ENCODE measurements around the gene POLN.
"Not testable (repeated sequence)": the region's sequence is repeated elsewhere in the genome, so short reads cannot be mapped to it uniquely, and the experiment has no call there.

The POLN gene

DNA sequence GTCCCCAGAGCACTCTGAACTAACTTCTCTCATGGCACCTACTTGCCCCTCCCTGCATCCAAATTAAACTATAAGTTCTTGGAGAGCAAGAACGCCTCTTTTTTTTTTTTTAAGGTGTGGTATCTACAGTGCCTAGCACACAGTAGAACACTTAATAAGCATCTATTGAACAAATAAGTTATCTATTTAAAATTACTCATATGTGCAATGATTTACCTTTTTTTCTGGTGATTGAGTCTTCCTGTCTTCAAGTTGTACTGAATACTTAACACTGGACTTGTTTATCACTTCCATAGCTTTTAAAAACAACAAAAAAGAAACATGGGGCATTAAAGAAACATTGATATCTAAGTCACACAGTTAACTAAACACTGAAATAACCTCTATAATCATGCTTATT is 29.1 kb downstream of the POLN start:
- DNase-seq = no peak

DNA sequence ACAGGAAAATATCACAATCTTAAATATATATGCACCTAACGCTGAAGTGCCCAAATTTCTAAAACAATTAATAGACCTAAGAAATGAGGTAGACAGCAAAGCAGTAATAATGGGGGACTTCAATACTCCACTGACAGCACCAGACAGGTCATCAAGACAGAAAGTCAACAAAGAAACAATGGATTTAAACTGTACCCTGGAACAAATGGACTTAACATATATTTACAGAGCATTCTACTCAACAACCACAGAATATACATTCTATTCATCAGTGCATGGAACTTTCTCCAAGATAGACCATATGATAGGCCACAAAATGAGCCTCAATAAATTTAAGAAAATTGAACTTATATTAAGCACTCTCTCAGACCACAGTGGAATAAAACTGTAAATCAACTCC is 39.1 kb downstream of the POLN start:
- DNase-seq = not testable (repeated sequence)

DNA sequence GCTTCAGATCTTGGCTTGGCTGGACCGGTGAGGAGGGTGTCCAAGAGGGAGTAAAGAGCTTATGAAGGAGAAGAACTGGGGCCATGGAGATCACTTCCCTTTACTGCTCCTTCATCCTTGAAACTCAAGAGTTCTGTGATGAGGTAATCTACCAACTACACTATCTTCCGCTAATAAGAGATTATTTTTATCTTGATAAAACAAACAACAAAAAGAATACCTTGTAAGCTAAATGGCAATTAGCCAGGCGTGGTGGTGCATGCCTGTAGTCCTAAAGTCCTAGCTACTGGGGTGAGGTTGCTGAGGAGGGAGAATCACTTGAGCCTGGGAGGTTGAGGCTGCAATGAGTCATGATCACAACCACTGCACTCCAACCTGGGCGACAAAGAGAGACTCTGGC is 47.4 kb downstream of the POLN start:
- DNase-seq = no peak

DNA sequence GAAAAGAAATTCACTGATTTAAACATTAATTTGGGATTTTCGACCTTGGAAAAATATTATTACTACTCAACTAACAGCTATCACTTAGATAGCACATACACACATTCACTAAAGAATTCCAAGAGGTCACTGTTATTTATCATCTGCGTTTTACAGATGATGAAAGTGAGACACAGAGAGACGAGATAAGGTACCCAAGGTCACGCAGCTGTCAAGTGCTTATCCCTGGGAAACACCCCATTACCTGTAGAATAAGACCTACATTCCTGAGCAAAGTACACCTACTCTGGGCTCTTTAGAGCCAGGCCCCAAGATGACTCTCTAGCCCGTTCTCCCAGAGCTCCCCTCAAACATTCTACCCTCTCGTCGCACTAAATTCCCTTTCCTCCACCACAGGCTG is 48.6 kb downstream of the POLN start:
- DNase-seq = no peak

DNA sequence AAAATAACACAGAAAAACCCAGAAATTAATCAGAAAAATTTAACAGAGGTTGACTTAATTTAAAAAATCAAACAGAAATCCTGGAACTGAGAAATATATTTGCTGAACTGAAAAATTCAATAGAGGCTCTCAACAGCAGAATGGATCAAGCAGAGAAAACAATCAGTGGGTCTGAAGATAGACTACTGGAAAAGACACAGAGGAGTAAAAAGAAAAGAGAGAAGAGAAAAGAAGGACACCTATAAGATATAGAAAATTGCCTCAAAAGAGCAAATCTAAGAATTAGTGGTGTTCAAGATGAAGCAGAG is 55.1 kb downstream of the POLN start:
- DNase-seq = no peak

DNA sequence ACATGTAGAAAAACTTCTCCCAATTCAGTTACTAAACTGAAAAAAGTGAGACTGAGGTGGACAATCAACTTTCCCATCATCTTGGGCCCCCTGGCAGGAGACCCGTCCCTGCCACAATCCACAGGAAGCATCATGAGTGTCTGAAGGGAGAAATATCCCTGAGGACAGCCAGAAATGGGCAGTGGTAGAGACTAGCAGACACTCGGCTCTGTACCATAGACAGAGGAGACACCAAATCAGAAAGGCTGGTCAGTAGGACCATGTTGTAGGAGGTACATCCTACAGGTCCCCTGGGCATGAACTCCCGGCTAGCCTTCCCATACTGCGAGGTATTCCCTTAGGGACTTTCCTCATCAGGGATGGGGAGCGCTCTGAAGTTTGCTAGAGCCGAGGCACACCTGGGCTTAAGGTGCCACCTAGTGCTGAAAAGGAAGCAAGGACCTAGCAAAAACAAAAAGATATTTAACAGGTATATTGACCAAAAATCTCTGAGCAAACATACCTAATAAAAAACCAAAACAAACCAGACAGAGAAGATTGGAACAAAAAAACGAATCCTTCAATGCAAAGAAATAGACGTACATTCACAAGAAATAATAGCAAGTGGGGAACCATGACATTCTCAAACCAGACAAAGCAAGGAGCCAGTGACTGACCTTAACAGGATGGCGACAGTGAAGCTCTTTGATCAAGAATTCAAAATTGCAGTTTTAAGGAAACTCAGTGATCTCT is 55.6 kb downstream of the POLN start:
- DNase-seq = no peak

DNA sequence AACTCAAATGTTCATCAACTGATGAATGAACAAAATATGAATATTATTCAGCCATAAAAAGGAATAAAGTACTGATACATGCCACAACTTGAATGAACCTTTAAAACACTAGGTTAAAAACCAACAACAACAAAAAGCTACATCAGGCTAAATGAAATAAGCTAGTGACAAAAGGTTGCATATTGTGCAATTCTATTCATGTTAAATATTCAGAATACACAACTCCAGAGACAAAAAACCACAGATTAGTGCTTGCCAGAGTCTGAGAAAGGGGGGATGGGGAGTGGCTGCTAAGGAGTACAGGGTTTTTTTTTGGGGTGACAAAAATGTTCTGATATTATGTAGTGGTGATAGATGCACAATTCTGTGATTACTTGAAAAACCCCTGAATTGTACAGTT is 58.5 kb downstream of the POLN start:
- DNase-seq = no peak

DNA sequence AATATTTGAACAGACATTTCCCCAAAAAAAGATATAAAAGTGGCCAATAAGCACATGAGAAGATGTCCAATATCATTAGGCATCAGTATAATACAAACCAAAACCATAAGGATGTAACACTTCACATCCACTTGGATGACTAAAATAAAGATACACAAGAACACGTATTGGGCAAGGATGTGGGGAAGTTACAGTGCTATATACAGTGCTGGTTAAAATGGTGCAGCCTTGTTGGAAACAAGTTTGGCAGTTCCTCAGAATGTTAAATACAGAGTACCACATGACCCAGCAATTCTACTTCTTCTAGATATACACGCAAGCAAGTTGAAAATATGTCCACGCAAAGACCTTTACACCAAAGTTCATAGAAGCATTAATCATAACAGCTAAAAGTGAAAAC is 58.9 kb downstream of the POLN start:
- DNase-seq = no peak

DNA sequence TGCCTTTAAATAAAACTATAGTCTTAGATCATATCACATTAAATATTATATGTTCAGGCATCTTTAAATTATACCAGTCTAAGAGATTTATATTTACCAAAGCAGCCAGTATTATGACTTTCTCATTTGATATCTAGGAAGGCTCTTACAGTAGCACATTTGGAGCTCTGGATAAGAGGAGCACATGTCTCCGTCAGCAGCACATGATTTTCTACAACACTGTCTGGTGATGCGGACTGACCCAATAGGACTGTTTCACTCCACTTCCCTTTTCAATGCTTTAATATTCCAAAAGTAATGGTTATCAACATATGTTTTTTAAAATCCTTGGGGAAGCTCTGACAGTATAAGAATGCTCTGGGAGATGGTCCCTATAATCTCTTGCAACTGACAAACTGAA is 61.5 kb downstream of the POLN start:
- DNase-seq = no peak

DNA sequence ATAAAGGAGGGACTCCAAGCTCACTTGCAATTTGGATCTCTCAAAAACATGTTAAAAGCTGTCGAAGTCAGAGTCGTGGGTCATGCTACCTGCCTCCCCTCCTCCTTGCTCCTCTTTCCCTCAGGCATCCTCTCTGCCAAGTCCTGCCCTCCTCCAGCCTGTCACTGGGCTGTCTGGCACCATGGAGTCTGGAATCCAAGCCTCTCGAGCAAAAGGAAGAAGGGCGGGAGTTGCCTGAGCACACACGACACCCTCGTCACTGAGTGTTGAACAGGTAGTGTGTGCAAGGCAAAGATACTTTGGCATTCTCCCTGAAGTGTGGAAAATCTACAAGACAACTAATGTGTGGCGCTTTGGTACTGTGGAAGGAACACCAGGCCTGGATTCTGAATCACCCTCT is 62.2 kb downstream of the POLN start:
- DNase-seq = no peak

DNA sequence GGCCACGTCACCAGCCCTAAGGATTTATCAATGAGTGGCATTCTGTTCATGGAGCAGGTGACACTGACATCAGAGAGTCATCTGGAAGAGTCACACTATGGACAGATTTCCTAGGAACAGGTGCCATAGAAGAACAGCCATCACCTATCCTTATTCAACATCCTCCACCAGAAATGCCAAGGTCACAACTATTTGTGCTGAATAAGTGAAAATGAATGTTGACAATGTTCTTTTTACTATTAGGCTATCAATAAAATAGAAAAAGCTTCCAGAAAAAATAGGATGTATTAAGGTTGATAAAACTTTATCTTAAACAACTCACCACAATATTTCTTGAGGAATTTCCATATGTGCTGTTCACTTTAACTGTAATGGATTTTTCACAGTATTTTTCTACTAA is 62.9 kb downstream of the POLN start:
- DNase-seq = no peak

DNA sequence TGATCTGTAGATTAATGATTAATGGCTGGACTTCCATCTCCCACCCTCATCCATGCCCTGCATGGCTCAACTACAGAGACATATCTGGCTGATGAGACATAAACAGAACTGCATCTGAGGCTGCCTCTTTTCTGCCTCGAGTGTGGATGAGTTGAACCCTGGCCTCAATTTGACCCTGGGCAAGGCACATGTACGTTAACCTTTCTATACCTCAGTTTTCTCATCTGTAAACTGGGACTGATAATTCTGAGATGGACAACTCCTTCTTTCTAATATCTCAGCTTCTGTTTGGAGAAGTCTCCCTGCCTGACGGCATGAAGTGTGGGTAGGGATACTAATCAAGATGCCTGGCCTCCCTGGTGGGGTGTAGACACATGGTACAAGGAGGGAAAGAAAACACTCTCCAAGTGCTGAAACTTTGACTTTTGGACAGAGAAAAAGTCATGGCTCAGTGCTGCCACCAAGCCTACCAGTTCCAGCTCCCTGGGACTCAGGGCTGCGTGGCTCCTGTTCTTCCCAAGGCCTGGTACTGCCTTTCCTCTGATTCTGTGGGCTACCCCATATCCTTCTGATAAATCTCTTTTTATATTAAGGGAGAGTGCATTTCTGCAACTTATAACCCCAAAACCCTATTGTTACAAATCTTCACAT is 64.4 kb downstream of the POLN start:
- DNase-seq = no peak

DNA sequence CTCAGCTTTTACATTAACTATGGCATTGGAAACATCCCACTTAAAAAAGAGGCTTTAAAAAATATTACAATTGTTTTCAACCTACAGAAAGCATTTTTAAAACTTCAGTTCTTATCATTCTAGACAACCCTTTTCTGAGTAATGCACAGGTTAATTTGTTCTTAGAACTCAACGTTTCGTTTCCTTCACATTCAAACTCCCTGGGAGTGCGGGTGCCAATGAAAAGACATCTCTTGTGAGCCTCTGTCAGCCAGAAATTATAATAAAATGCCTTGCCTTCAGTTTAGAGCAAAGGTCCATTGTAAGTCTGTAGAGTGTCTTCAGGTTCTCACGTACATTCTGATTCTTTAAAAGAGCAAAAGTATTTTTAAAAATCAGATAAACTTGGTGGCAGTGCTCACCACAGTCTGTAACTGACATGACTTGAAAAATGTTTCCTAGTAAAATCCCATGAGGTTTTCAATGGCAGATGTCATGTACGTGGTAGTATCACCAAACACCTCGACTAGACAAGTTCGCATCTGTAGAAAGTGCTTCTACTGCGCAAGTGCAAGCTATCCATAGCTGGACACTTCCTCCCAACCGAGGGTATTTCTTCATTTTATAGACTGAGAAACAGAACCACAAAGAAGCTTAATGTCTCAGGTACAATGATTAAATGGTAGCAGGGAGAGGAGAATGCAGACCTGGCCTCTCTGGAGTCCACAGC is 65.8 kb downstream of the POLN start:
- no peak for DNase-seq

DNA sequence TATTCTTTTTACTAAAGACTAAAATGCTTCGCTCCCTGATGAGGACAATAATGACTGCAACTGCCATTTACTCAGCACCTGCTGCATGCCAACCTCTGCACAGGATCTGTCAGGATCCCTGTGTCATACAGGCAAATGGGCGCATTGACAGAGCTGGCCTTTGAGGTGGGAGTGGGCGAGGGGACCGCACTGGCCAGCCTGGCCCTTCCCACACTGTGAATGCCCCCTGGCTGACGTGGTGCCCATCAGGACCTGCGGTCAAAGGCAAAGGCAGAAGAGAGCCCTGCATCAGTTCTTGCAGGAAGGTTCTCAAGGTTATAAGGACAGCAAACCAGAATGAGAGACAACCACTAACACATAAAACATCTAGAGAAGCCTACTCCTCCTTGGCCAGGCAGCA is 67.9 kb downstream of the POLN start:
- DNase-seq = no peak

DNA sequence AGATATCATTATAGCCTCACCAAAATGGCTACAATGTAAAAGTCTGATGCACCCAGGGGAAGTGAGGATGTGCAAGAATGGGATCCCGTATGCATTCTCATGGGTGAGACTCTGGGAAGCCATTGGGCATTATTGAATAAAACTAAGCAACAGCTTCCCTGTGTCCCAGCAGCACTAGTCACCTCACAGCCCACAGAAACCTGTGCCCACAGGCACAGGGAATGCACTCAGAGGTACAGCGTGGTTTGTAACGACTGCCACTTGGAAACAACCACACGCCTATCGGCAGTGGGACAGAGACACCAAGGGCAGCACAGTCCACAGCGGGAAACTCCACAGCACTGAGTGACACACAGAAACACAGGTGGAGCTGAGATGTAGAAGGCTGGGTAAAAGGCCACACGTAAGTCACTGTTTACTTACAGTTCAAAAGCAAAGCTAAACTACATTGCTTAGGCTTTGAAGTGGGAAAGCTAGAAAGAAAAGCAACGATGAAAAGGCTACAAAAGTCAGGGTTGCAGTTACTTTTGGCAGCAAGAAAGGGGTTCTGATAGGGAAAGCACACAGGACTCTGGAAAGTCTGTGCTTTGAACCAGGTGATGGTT is 69.2 kb downstream of the POLN start:
- DNase-seq = peak; percentile 20

DNA sequence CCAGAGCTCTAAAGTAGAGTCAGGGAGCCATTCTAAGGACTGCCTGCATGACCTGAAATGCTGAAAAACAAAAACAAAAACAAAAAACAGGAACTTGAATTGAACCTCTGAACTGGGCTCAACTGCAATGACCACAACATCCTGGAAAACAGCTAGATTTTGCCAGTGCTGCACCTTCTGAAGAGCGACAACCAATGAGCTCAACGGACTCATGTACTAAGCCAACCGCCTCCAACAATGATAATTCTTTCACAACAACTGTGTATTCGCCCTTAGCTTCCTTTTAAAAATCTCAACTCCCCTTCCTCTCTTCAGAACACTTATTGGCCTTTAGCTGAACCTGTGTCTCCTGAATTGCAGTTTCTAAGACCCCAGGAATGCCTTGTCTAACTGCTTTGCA is 69.8 kb downstream of the POLN start:
- no peak for DNase-seq

DNA sequence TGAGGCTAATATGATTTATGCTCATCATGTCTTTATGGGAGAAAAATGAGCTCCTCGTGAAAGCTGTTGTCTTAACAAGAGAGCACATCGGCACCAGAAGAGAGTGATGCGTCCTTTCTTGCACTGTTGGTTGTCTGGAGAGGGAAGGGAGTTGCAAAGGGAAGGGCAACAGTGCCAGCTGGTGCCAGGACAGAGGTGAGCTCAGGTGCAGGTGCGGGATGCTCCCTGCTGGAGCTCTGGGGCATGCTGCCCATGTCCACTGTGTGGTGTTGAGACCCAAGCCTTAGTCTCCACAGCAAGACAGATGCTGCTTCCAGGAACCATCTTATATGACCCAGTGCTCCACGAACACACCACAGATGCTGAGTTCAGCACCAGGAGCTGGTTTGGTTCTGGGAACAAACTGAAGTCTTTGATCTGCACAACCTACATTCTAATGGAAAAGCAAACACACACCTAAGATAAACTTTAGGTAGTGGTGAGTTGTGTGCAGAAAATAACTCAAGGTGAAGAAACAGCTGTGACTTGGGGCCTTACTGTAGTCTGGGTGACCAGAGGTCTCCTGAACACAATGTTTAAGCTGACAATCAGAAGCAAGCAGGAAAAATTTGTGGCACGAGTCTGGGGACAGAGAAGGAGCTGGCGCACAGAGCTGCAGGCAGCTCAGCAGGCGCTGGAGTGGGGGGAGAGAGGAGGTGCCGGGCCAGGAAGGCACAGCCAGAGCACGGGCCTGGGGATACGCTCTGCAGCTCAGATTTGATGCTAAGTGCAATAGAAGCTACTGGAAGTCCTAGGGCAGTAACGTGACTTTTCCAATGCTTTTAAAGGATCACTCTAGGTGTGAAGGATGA is 73.2 kb downstream of the POLN start:
- DNase-seq = no peak

DNA sequence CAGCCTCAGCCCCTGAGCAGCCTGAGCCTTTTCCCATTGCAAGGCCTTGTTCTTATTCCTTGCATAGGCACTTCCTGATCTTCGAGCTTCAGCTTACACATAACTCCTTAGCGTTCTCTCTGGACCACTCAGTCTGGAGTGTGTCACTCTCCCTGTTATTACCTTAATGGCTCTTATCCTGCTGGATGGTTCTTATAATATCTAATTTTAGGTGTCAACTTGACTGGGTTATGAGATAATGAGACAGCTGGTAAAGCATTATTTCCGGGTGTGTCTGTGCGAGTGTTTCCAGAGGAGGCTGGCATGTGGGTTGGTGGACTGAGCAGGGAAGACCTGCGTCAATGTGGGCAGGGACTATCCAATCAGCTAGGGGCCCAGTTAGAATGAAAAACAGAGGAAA is 75.7 kb downstream of the POLN start:
- no peak for DNase-seq

DNA sequence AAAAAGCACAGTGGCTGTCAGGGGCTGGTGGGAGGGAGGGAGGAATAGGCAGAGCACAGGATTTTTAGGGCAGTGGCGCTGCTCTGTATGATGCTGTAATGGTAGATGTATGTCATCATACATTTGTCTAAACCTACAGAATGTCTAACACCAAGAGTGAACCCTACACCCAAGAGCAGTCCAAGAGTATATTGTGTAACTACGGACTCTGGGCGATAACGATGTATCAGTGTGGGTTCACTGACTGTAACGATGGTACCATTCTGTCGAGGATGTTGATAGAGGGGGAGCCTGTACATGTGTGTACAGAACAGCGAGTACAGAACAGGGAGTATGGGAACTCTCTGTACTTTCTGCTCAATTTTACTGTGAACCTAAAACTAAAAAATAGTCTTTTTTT is 76.5 kb downstream of the POLN start:
- DNase-seq = no peak

DNA sequence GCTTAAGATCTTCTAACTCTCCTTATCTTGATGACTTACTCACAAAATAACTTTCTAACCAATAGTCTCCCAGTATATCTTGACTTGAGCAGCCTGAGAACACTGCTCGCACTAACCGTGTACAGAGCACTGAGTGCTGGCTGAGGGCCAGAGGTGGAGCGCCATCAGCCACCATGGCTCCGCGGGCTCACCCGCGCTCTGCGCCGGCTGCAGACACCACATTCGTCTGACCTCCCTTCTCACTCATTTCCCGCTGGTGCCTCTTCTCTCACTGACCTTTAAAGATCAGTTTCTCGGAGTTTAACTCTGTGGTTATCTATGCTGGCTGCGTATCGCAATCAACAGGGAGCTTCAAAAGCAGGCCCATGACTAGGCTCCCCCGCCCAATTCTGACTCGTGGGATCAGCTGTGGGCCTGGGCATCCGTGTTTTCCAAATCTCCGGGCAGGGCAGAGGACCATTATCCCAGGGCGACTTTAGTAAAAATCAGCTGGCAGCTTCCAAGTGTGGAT is 78.6 kb downstream of the POLN start:
- DNase-seq = no peak

DNA sequence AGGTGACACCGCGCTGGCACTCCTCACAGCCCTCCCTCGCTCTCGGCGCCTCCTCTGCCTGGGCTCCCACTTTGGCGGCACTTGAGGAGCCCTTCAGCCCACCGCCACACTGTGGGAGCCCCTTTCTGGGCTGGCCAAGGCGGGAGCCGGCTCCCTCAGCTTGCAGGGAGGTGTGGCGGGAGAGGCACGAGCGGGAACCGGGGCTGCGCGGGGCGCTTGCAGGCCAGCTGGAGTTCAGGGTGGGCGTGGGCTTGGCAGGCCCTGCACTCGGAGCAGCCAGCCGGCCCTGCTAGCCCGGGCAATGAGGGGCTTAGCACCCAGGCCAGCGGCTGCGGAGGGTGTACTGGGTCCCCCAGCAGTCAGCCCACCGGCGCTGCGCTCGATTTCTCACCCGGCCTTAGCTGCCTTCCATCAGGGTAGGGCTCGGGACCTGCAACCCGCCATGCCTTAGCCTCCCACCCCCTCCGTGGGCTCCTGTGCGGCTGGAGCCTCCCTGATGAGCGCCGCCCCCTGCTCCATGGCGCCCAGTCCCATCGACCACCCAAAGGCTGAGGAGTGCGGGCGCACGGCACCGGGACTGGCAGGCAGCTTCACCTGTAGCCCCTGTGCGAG is 80.7 kb downstream of the POLN start:
- DNase-seq = not testable (repeated sequence)

DNA sequence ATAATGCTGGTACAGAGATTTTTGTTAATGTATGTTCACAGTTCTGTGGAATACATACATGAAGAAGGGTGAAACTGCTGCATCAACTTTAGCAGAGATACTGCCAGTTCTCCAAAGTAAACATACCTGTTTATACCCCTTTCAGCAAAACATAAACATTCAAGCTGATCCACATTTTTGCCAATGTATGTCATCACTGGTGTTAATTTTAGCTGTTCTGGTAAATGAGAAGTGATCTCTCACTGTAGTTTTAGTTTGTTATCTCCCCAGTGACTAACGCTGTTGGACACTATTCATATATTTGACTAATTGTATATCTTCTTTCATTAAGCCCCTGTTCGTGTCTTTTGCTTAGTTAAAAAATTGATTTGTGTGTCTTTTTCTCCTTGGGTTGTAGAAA is 82.0 kb downstream of the POLN start:
- DNase-seq = no peak

DNA sequence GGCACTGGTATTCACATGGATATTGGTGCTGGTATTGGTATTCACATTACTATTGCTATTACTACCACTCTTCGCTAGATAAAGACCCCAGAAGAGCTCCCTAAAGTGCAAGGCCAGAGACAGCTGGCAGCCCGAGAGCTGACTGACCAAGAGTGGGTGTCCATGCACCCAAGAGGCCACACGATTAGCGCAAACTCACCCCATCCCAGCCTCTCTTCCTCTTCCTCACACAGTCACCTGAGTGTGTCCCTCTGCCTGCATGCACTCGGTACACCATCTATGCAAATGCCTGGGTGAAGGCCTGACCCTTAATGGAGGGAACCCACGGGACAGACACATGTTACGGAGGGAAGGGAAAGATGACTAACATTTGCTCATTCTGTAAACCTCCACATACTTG is 86.7 kb downstream of the POLN start:
- no peak for DNase-seq

Measured in activated T-cell treated with anti-CD3 and anti-CD28 coated beads, Interleukin-2, amount 50 U/mL, for 1 hour (primary cell).